Breast epithelium (tissue), 4 donors: Measurements from ENCODE around the gene CCDC152. TPM values are rescaled to one million over a fixed set of nuclear protein-coding genes. Genes with fewer than 3 reads are reported as not detected.

ENCODE experiments used
- DNase-seq, 2 donors: peaks; one replicate each; pipeline ENCODE4 v3.0.0-alpha.2; 2019; ENCODE audit warnings: low spot score in 2 of 2
- H3K27ac ChIP-seq, 2 donors: fragments of 200-600 bp; sonication (generic) in 1 of 2; one replicate each; pipeline ENCODE4 v1.5.1; 2016 to 2019; ENCODE audit warnings: mild to moderate bottlenecking in 1 of 2
- H3K27me3 ChIP-seq, 2 donors: fragments of 200-600 bp; sonication (generic) in 1 of 2; one replicate each; pipeline versions ENCODE4 v1.5.1 to v1.6.0; 2017 to 2019; ENCODE audit warnings: control low read depth in 1 of 2, mild to moderate bottlenecking in 1 of 2
- H3K36me3 ChIP-seq: fragments of 200-600 bp; one replicate; pipeline ENCODE4 v1.5.1; 2019
- H3K4me1 ChIP-seq, 2 donors: fragments of 200-600 bp; sonication (generic); one replicate each; pipeline ENCODE4 v1.5.1; 2016 to 2019; ENCODE audit warnings: control low read depth in 1 of 2
- H3K4me3 ChIP-seq, 3 donors: fragments of 200-600 bp; sonication (generic); 1 replicate in 2 of 3; 2 replicates in 1 of 3; pipeline ENCODE4 v1.5.1; 2016 to 2019; ENCODE audit warnings: mild to moderate bottlenecking in 3 of 3, moderate library complexity in 2 of 3
- H3K9me3 ChIP-seq, 2 donors: fragments of 200-600 bp; sonication (generic) in 1 of 2; one replicate each; pipeline ENCODE4 v1.5.1; 2016 to 2019; ENCODE audit warnings: control low read depth in 1 of 2
- POLR2A ChIP-seq: fragments of 450-650 bp; IDR thresholded peaks from one replicate; pipeline ENCODE4 v1.6.1; 2016; ENCODE audit warnings: antibody characterized with exemption, mild to moderate bottlenecking, moderate library complexity
- POLR2AphosphoS5 ChIP-seq, 3 donors: sonication (generic); formaldehyde crosslinking; IDR thresholded peaks; one replicate each; pipeline ENCODE4 v1.6.1; 2017; ENCODE audit warnings: antibody characterized with exemption in 3 of 3
- intact Hi-C: fragments of 100-400 bp; cut with DNase I; formaldehyde crosslinking; loops from one replicate; pipeline ENCODE4 v1.15.1; 2023; ENCODE audit warnings: low total_unique reads
- total RNA-seq, 3 donors: library from RNA; depleted of rRNA; stranded (reverse); fragments of >200 nt; gene quantifications; one replicate each; pipeline ENCODE4 v1.1.0, GENCODE V29; 2016
- TF ChIP-seq, protein P1 (sequence below), 3 donors: fragments of 450-650 bp; IDR thresholded peaks; one replicate each; pipeline ENCODE4 v1.5.1; 2016 to 2017; ENCODE audit warnings: antibody characterized with exemption in 3 of 3, mild to moderate bottlenecking in 3 of 3, moderate library complexity in 3 of 3

The CCDC152 gene
- total RNA-seq, 3 donors from 2014 or later: 0.88 to 1.3 (median 0.96) TPM

DNA sequence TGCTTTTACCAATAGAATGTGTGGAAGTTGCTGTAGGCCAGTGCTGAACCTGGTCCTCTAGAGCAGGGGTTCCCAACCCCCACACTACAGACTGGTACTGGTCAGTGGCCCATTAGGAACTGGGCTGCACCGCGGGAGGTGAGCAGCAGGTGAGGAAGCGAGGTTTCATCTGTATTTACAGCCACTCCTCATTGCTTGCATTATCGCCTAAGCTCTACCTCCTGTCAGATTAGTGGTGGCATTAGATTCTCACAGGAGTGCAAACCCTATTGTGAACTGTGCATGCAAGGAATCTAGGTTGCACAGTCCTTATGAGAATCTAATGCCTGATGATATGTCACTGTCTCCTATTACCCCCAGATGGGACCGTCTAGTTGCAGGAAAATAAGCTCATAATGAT, 6.1 kb upstream of the CCDC152 start:
- intact Hi-C loops: no loop called here
- Histone ChIP-seq H3K9me3 (no peaks in the 10 kb centered on the region), H3K27me3 (no peaks in the 10 kb centered on the region), H3K36me3 (no peaks in the 10 kb centered on the region), H3K27ac (no peak overlapping the region), H3K4me3 (no peak overlapping the region), H3K4me1 (peaks cover 0 to 4% of the 10 kb centered on the region in 2 donors)
- DNase-seq: no peak
- TF ChIP-seq POLR2A (no peak), POLR2AphosphoS5 (IDR thresholded peaks at IDR 0.05) (no peak)
- TF ChIP-seq, protein P1, sequence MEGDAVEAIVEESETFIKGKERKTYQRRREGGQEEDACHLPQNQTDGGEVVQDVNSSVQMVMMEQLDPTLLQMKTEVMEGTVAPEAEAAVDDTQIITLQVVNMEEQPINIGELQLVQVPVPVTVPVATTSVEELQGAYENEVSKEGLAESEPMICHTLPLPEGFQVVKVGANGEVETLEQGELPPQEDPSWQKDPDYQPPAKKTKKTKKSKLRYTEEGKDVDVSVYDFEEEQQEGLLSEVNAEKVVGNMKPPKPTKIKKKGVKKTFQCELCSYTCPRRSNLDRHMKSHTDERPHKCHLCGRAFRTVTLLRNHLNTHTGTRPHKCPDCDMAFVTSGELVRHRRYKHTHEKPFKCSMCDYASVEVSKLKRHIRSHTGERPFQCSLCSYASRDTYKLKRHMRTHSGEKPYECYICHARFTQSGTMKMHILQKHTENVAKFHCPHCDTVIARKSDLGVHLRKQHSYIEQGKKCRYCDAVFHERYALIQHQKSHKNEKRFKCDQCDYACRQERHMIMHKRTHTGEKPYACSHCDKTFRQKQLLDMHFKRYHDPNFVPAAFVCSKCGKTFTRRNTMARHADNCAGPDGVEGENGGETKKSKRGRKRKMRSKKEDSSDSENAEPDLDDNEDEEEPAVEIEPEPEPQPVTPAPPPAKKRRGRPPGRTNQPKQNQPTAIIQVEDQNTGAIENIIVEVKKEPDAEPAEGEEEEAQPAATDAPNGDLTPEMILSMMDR (IDR thresholded peaks at IDR 0.05): no peak

DNA sequence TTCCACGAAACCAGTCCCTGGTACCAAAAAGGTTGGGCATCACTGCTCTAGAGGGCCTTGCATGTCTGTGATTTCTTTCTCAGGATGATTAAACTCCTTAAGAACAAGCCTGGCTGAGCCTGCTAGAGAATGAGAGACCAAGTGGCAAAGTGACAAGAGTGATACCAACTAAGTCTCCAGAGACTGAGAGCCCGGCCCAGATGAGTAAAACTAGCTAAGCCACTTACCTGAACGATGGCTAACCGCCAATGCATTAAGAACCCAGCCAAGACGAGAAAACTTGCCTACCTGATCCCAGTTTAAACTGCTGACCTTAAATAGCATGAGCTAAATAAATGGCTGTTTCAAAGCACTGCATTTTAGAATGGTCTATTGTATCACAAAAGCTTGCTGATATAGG, 5.6 kb upstream of the CCDC152 start:
- Histone ChIP-seq H3K9me3 (no peaks in the 10 kb centered on the region), H3K36me3 (no peaks in the 10 kb centered on the region), H3K4me1 (peaks cover 0 to 4% of the 10 kb centered on the region in 2 donors), H3K27me3 (no peaks in the 10 kb centered on the region), H3K27ac (no peak overlapping the region), H3K4me3 (no peak overlapping the region)
- no peak for DNase-seq
- no peak for TF ChIP-seq POLR2AphosphoS5 (IDR thresholded peaks at IDR 0.05)
- no peak for TF ChIP-seq POLR2A
- TF ChIP-seq, protein P1 (IDR thresholded peaks at IDR 0.05): no peak
- intact Hi-C loops: no loop called here

DNA sequence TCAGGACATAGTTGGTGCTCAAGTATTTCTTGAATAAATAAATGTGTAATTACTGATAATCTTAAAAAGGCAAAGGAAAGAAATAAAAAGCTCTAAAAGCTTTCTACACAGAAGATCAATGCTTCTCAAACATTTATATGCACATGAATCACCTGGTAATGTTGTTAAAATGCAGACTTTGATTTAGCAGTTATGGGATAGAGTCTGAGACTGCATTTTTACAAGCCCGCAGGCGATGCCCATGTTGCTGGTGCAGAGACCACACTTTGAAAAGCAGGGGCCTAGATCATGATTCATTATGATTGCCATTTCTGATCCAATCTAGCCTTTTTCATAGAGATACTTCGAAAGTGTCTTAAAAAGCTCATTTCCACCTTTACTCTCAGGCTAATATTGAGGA, 3.5 kb upstream of the CCDC152 start:
- no peaks in the 10 kb centered on the region for H3K36me3 ChIP-seq
- H3K9me3 ChIP-seq: no peaks in the 10 kb centered on the region
- TF ChIP-seq, protein P1 (IDR thresholded peaks at IDR 0.05): no peak
- TF ChIP-seq POLR2AphosphoS5 (IDR thresholded peaks at IDR 0.05) (no peak), POLR2A (no peak)
- DNase-seq: no peak
- H3K4me1 ChIP-seq: peaks cover 0 to 4% of the 10 kb centered on the region in 2 donors
- intact Hi-C loops: no loop called here
- no peak overlapping the region for H3K4me3 ChIP-seq
- no peaks in the 10 kb centered on the region for H3K27me3 ChIP-seq
- no peak overlapping the region for H3K27ac ChIP-seq

DNA sequence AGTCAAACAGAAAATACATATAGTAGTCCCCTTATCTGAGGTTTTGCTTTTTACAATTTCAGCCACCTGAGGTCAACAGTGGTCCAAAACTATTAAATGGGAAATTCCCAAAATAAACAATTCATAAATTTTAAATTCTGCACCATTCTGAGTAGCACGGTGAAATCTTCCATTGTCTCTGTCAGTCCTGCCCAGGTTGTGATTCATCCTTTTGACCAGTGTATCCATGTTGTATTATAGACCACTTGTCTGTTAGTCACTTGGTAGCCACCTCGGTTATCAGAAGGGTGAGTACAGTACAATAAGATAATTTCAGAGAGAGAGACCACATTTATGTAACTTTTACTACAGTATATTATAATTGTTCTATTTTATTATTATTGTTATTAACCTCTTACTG, 2.8 kb downstream of the CCDC152 start:
- Histone ChIP-seq H3K36me3 (no peaks in the 10 kb centered on the region), H3K27me3 (no peaks in the 10 kb centered on the region), H3K4me1 (no peaks in the 10 kb centered on the region), H3K9me3 (no peaks in the 10 kb centered on the region), H3K27ac (no peak overlapping the region), H3K4me3 (no peak overlapping the region)
- intact Hi-C loops: no loop called here
- DNase-seq: no peak
- TF ChIP-seq POLR2A (no peak), POLR2AphosphoS5 (IDR thresholded peaks at IDR 0.05) (no peak)
- TF ChIP-seq, protein P1 (IDR thresholded peaks at IDR 0.05): no peak

DNA sequence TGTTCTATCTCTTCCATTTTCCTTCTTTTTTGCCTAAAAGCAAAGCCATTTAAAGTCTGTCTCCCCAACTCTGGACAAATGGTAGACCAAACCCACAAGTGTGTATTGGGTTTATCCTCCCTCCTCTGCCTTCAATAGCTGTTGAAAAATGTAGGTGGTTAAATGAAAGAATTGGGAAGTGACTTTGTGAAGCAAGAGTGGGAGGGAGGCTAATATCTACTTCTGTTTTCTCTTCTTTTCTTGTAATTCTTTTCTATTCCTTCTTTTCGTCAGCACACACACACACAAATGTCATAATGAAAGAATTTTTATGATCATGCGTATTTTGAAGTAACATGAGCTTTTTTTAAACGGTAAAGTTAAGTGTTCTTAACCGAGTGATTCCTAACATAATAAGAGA, 3.8 kb downstream of the CCDC152 start:
- intact Hi-C loops: no loop called here

More for the DNA sequence above, 3.8 kb downstream of the CCDC152 start:
- Histone ChIP-seq H3K27ac (no peak overlapping the region), H3K27me3 (no peaks in the 10 kb centered on the region), H3K4me1 (no peaks in the 10 kb centered on the region), H3K36me3 (no peaks in the 10 kb centered on the region), H3K9me3 (no peaks in the 10 kb centered on the region), H3K4me3 (no peak overlapping the region)
- no peak for DNase-seq
- TF ChIP-seq POLR2AphosphoS5 (IDR thresholded peaks at IDR 0.05): no peak
- TF ChIP-seq, protein P1 (IDR thresholded peaks at IDR 0.05): no peak
- no peak for TF ChIP-seq POLR2A
